Measurements from ENCODE around the gene GLIPR1L2. TPM values are rescaled to one million over a fixed set of nuclear protein-coding genes. Genes with fewer than 3 reads are reported as not detected.
A peak's percentile ranks its signal among the peaks of the same experiment; 100 is the strongest.

GLIPR1L2 gene
- total RNA-seq, 4 donors from 2014 or later, result 0.20 to 3.3 (median 1.7) TPM

GRCh38 chr12:75427491-75427890, 36.6 kb downstream of the GLIPR1L2 start:
- Histone ChIP-seq H3K4me3 (no peak overlapping the region), H3K9me3 (peaks cover 0 to 21% (median 0%) of the 10 kb centered on the region in 4 donors), H3K36me3 (no peaks in the 10 kb centered on the region), H3K4me1 (no peaks in the 10 kb centered on the region), H3K27me3 (no peaks in the 10 kb centered on the region), H3K27ac (no peak overlapping the region)
- TF ChIP-seq POLR2A (IDR thresholded peaks at IDR 0.05), result no peak
- TF ChIP-seq CTCF (IDR thresholded peaks at IDR 0.05), result no peak
- no peak for TF ChIP-seq EP300 (IDR thresholded peaks at IDR 0.05)
- DNase-seq (ENCODE audit: low spot score in 2 of 2), result no peak
- WGBS, 2 donors, result 33 to 37% methylated on average over 1 of the region's 1 CpG

DNA sequence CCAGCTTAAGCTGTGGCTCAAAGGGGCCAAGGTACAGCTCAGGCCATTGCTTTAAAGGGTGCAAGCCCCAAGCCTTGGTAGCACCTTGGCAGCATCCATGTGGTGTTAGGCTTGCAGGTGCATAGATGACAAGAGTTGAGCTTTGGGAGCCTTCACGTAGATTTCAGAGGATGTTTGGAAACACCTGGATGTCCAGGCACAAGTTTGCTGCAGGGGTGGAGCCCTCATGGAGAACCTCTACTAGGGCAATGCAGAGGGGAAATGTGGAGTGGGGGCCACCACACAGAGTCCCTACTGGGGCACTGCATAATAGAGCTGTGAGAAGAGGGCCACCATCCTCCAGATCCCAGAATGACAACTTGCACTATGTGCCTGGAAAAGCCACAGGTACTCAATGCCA, 37.9 kb downstream of the GLIPR1L2 start:
- H3K27ac ChIP-seq, result no peak overlapping the region
- 75 to 84% methylated on average over 1 of the region's 1 CpG for WGBS, 2 donors
- no peak for TF ChIP-seq EP300 (IDR thresholded peaks at IDR 0.05)
- no peak for TF ChIP-seq POLR2A (IDR thresholded peaks at IDR 0.05)
- no peak for TF ChIP-seq CTCF (IDR thresholded peaks at IDR 0.05)

DNA sequence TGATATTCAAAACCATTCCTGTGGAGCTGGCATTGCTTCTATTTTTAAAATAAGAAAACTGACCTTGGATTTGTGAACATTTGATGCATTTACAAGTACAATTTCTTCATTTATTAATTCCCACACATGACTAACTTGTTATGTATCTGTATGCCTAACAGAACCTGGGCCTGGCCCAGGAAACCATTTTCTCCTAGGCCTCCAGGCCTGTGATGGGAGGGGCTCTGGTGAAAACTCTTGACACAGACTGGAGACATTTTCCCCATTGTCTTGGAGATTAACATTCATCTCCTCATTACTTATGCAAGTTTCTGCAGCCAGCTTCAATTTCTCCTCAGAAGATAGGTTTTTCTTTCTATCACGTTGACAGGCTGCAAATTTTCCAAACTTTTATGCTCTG, 42.0 kb downstream of the GLIPR1L2 start:
- Histone ChIP-seq H3K27ac (no peak overlapping the region), H3K4me3 (no peak overlapping the region), H3K4me1 (no peaks in the 10 kb centered on the region), H3K36me3 (no peaks in the 10 kb centered on the region), H3K27me3 (no peaks in the 10 kb centered on the region), H3K9me3 (peaks cover 0 to 29% (median 7%) of the 10 kb centered on the region in 4 donors)
- TF ChIP-seq POLR2A (IDR thresholded peaks at IDR 0.05), result no peak
- TF ChIP-seq CTCF (IDR thresholded peaks at IDR 0.05), result no peak
- TF ChIP-seq EP300 (IDR thresholded peaks at IDR 0.05), result no peak
- DNase-seq (ENCODE audit: low spot score in 2 of 2), result no peak
- 41 to 69% methylated on average over 1 of the region's 1 CpG for WGBS, 2 donors

More for the DNA sequence above, 37.9 kb downstream of the GLIPR1L2 start:
- no peaks in the 10 kb centered on the region for H3K36me3 ChIP-seq
- H3K4me3 ChIP-seq, result no peak overlapping the region
- H3K4me1 ChIP-seq, result no peaks in the 10 kb centered on the region
- no peaks in the 10 kb centered on the region for H3K27me3 ChIP-seq
- DNase-seq (ENCODE audit: low spot score in 2 of 2), result no peak
- peaks cover 0 to 21% (median 0%) of the 10 kb centered on the region in 4 donors for H3K9me3 ChIP-seq

GRCh38 chr12:75437564-75437963, 46.7 kb downstream of the GLIPR1L2 start:
- TF ChIP-seq CTCF (IDR thresholded peaks at IDR 0.05) (peak in 1 of 5 experiments; percentile 14), POLR2A (IDR thresholded peaks at IDR 0.05) (no peak), EP300 (IDR thresholded peaks at IDR 0.05) (no peak)
- no peak overlapping the region for H3K27ac ChIP-seq
- H3K27me3 ChIP-seq, result no peaks in the 10 kb centered on the region
- H3K36me3 ChIP-seq, result no peaks in the 10 kb centered on the region
- no peak overlapping the region for H3K4me3 ChIP-seq
- H3K9me3 ChIP-seq, result peaks cover 0 to 29% (median 7%) of the 10 kb centered on the region in 4 donors
- H3K4me1 ChIP-seq, result no peaks in the 10 kb centered on the region
- WGBS, 2 donors, result 72 to 76% methylated on average over 2 of the region's 2 CpGs
- DNase-seq (ENCODE audit: low spot score in 2 of 2), result no peak

DNA sequence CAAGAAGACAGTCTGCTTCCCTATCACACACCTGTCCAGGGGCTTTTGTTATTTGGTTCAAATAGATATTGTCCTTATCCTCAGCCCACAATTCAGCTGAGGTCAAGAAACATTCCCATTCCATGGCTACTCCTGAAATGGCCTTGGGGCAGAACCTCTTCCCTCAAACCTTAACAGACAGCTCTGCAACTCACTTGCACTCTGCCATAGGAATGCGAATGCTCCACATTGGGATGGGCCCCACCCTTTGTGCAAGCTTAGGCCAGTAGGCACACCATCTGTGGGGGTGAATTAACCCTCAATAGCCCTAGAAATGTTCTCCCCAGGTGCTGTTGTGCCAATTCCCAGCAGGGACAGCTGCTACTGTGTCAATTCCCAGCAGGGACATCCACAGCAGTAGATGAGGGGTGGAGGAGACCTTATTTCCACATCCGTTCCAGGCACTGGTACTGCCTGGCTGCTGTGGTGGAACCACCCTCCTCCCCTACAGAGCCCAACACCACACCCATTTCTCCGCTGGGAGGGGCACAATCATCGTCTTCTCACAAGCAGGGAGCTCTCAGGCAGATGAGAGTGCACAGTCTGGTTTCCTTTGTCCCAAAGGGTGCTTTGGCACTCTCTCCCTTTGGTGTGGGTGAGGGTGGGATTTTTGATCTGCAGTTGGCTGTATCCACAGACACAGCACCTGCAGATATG, 47.3 kb downstream of the GLIPR1L2 start:
- no peak overlapping the region for H3K4me3 ChIP-seq
- WGBS, 2 donors, result 76 to 81% methylated on average over 3 to 4 of the region's 4 CpGs
- no peaks in the 10 kb centered on the region for H3K4me1 ChIP-seq
- H3K36me3 ChIP-seq, result no peaks in the 10 kb centered on the region
- H3K27me3 ChIP-seq, result no peaks in the 10 kb centered on the region
- DNase-seq (ENCODE audit: low spot score in 2 of 2), result no peak
- TF ChIP-seq EP300 (IDR thresholded peaks at IDR 0.05) (no peak), POLR2A (IDR thresholded peaks at IDR 0.05) (no peak), CTCF (IDR thresholded peaks at IDR 0.05) (no peak)
- H3K9me3 ChIP-seq, result peaks cover 0 to 29% (median 7%) of the 10 kb centered on the region in 4 donors
- H3K27ac ChIP-seq, result no peak overlapping the region

All from tibial nerve (tissue), 4 donors.